ENCODE data around the gene ZNF22.
"Not testable (repeated sequence)": the region's sequence is repeated elsewhere in the genome, so short reads cannot be mapped to it uniquely, and the experiment has no call there.

Gene ZNF22

GRCh38 chr10:45004661-45005060 lies 3.9 kb downstream of the ZNF22 start:
- no peak for DNase-seq

DNA sequence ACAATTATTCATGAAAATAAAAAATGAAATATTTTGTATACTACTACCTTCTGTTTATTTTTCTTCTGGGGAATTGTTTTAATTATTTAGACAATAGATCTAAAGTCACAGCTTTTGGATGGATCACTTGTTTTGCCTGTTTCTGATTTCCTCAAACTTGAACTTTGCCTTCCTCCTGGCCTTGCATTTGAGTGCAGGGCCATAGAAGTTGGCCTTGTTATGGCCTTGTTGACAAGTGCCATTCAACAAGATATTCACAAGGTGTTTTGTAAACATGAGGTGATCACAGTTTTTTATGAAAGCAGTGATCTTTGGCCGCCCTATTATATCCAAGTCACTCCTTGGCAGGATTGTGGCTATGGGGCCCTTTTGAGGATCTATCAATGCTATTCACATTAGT lies 4.6 kb downstream of the ZNF22 start:
- DNase-seq = no peak

DNA sequence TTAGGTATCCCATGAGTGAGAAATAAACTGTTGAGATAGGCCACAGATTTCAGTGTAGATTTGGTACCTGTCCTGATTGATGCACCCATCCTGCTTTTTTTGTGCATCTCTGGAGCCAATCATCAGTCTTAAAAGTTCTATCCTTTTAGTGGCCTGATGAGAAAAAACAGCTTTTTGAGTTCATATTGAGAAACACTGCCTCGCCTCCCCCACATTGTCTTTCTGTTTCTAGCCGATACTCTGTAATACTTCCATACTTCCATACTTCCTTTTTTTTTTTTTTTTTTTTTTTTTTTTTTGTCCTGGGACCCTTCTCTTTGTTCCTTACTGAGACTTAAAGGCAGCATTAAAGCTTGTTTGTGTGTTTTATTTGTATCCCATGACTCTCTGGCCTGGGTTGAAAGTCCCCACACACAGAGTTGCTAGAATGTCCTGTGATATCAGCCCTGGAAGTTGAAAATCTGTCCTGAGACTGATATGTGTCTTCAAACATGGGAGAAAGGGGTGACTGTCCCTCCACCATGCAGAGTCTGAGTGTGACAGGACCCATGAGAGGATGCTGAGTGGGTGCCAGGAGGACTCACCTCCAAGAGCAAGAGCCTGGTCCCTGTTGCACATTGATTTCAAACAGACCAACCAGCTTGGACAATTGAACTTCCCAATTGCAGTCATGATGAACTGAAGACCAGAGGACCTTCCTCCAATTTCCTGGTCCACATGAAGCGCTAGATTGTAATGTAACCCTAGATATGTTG lies 5.7 kb downstream of the ZNF22 start:
- no peak for DNase-seq

- DNase-seq = peak in 8 of 56 donors; percentile 26 to 85 (median 40)
Observed at GRCh38 chr10:45008524-45009161, 7.9 kb downstream of the ZNF22 start.

DNA sequence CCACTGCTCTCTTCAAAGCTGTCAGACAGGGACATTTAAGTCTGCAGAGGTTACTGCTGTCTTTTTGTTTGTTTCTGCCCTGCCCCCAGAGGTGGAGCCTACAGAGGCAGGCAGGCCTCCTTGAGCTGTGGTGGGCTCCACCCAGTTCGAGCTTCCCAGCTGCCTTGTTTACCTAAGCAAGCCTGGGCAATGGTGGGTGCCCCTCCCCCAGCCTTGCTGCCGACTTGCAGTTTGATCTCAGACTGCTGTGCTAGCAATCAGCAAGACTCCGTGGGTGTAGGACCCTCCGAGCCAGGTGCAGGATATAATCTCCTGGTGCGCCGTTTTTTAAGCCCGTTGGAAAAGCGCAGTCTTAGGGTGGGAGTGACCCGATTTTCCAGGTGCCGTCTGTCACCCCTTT lies 13.8 kb downstream of the ZNF22 start:
- not testable (repeated sequence) for DNase-seq

GRCh38 chr10:45015590-45015989 lies 14.9 kb downstream of the ZNF22 start:
- DNase-seq = no peak

GRCh38 chr10:45023426-45023825 lies 22.7 kb downstream of the ZNF22 start:
- DNase-seq = no peak

DNA sequence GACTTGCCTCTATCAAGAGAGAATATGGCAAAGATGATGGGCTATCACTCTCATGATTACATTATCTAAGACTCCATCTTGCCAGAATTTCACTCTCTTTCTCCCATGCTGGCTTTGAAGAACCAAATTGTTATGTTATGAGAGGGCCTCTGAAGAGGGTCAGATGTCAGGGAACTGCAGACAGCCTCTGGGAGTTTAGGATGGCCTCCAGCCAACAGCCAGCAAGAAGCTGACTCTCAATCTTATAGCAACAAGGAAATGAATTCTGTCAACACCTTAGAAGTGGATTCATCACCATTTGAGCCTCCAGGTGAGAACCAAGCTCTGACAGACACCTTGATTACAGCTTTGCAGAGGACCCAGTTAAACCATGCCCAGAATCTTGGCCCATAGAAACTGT lies 33.6 kb downstream of the ZNF22 start:
- no peak for DNase-seq

- DNase-seq = no peak
Observed at GRCh38 chr10:45035673-45036072, 35.0 kb downstream of the ZNF22 start.

DNA sequence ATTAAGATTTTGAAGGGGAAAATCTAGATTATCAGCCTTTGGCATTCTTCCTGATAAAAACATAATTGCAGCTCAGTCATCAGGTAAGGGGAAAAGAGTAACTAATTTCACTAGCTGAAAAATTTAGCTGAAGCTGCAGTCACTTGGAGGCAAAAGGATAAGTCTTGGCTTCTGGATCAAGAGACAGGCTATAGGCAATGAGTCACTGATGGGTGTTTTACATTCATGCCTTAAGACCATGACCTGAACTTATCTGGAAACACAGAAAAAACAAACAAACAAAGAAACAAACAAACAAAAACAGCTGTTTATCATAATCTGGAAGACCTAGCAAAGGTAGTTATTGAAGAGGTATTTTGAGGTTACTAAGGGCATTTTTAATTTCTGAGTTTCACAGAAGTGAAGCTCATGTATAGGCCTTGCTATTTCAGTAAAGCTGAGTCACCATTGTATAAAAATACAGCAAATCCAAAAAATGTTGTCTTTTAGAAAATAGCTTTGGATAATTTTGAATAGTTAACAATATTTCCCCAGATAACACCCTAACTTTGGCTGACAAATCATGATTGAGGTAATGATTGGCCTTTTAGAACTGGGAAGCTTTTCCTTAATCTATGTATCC lies 40.3 kb downstream of the ZNF22 start:
- DNase-seq = no peak

GRCh38 chr10:45044290-45044689 lies 43.6 kb downstream of the ZNF22 start:
- no peak for DNase-seq

- DNase-seq = no peak
Observed at GRCh38 chr10:45050551-45051235, 50.0 kb downstream of the ZNF22 start.

- no peak for DNase-seq
Observed at GRCh38 chr10:45052700-45053099, 52.0 kb downstream of the ZNF22 start.

GRCh38 chr10:45053569-45054100 lies 52.9 kb downstream of the ZNF22 start:
- DNase-seq = no peak

Data from amygdala (tissue), 56 donors.